Epithelial cell of esophagus (primary cell): ENCODE data around the gene OSBPL2.

Experiments used
- DNase-seq: peaks from one replicate; pipeline ENCODE4 v3.0.0; 2010; ENCODE audit warnings: low read depth
- H3K4me3 ChIP-seq: 2 replicates; pipeline ENCODE4 v1.5.1; 2011; ENCODE audit warnings: mild to moderate bottlenecking, low read length, control low read depth
- TF ChIP-seq, protein P1 (sequence below): IDR thresholded peaks from 2 replicates; pipeline ENCODE4 v1.5.1; 2011; ENCODE audit warnings: low read depth, mild to moderate bottlenecking, low read length, control low read depth, inconsistent platforms; ENCODE audit not compliant: insufficient read depth; ENCODE audit errors: missing control alignments

The OSBPL2 gene

DNA sequence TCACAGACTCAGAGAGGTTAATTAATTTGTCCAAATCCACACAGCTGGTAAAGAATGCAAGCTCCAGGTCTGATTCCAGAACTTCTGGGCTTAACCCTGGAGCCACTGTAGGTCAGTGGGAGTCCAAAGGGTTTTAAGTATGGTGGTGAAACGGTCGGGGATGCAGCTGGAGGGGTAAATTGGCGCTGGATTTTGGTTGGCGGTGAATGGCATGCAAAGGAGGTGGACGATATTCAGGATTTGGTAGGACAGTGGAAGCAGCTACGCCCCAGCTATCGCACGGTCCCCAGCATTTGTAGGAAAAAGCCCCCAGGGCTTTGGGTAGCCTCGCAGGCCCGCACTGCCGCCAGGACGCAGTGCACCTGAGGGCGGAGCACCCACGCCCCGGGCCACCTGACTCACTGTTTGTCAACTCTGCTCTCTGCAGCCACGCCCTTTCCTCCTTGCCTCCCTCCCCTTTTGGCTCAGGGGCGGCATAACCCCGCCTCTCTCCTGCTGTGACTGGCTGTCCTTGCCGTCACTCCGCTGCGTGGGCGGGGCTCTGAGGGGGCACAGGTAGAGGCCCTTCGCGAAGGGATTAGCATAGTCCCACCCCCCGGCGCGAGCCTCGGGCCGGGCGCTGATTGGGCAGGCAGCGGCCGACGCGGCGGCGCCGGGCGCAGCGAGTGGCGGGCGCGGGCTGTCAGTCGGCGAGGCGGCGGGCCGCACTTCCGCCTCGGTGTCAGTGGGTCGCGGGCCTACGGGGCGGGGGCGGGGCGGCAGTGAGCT, at the start of gene OSBPL2:
Gene OSBPL2 (plus strand): TSS at position 721 of the 768 bp plus-strand sequence. CDS start 17,664 bp downstream, outside the sequence.
- TF ChIP-seq, protein P1, sequence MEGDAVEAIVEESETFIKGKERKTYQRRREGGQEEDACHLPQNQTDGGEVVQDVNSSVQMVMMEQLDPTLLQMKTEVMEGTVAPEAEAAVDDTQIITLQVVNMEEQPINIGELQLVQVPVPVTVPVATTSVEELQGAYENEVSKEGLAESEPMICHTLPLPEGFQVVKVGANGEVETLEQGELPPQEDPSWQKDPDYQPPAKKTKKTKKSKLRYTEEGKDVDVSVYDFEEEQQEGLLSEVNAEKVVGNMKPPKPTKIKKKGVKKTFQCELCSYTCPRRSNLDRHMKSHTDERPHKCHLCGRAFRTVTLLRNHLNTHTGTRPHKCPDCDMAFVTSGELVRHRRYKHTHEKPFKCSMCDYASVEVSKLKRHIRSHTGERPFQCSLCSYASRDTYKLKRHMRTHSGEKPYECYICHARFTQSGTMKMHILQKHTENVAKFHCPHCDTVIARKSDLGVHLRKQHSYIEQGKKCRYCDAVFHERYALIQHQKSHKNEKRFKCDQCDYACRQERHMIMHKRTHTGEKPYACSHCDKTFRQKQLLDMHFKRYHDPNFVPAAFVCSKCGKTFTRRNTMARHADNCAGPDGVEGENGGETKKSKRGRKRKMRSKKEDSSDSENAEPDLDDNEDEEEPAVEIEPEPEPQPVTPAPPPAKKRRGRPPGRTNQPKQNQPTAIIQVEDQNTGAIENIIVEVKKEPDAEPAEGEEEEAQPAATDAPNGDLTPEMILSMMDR = no peak
- DNase-seq = peak; percentile 99
- H3K4me3 ChIP-seq = peak within 1 kb of the TSS; percentile 78

DNA sequence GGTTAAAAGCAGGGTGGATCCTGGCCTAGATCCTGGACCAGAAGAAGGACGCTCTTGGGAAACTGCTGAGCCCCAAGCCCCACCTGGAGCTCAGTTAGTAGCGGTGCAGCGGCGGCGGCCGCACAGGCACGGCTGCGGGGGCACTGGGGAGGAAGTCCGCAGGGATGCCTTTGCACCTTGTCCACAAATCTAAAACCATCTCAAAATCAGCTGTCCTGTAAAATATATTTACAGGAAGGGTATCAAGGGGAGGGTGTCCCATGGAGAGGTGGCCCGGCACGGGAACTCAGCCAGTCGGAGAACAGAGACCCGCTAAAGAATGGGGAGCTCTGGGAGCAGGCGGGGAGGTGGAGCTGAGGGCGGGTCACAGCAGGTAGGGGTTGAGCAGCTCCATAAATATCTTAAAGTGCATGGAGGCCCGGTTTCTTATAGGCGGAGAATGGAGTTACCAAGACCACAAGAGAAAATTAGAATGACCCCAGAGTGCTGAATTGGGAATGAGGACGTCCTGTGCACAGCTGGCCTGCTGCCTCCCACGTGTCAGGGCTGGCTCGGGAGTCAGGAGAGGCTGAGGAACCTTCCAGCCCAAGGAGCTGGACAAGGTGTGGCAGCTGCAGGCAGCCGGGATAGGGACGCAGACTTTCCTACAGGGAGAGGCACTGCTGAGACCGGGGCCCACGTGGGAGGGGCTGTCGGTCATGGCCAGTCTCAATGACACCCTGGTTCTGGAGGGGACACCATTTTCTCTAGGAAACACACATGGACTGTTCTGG, 47.5 kb upstream of the OSBPL2 start:
- TF ChIP-seq, protein P1 = no peak
- no peak for DNase-seq
- H3K4me3 ChIP-seq = no peak overlapping the region

GRCh38 chr20:62191781-62192559, 46.4 kb upstream of the OSBPL2 start:
- TF ChIP-seq, protein P1 = no peak
- DNase-seq = no peak
- H3K4me3 ChIP-seq = no peak overlapping the region

GRCh38 chr20:62192635-62193034, 45.7 kb upstream of the OSBPL2 start:
- TF ChIP-seq, protein P1 = no peak
- H3K4me3 ChIP-seq = no peak overlapping the region
- no peak for DNase-seq

GRCh38 chr20:62193079-62194025, 45.0 kb upstream of the OSBPL2 start:
- TF ChIP-seq, protein P1 = no peak
- DNase-seq = no peak
- H3K4me3 ChIP-seq = no peak overlapping the region

- DNase-seq = no peak
- TF ChIP-seq, protein P1 = no peak
- no peak overlapping the region for H3K4me3 ChIP-seq
Observed at GRCh38 chr20:62195075-62195405, 43.3 kb upstream of the OSBPL2 start.
